Measurements from ENCODE around the gene MAMLD1. TPM values are rescaled to one million over a fixed set of nuclear protein-coding genes. Genes with fewer than 3 reads are reported as not detected.

MAMLD1 gene
- total RNA-seq, 4 donors from 2014 or later, result 0.38 to 2.5 (median 0.75) TPM

- no peaks in the 10 kb centered on the region for H3K27me3 ChIP-seq
- no peak overlapping the region for H3K4me3 ChIP-seq
- H3K36me3 ChIP-seq, result no peaks in the 10 kb centered on the region
- no peak for DNase-seq
- H3K4me1 ChIP-seq, result no peaks in the 10 kb centered on the region
- H3K9me3 ChIP-seq, result no peaks in the 10 kb centered on the region
- H3K27ac ChIP-seq, result no peak overlapping the region
- TF ChIP-seq POLR2A (IDR thresholded peaks at IDR 0.05) (no peak), CTCF (IDR thresholded peaks at IDR 0.05) (no peak)
Observed at GRCh38 chrX:150463566-150463965, 100.4 kb downstream of the MAMLD1 start.

DNA sequence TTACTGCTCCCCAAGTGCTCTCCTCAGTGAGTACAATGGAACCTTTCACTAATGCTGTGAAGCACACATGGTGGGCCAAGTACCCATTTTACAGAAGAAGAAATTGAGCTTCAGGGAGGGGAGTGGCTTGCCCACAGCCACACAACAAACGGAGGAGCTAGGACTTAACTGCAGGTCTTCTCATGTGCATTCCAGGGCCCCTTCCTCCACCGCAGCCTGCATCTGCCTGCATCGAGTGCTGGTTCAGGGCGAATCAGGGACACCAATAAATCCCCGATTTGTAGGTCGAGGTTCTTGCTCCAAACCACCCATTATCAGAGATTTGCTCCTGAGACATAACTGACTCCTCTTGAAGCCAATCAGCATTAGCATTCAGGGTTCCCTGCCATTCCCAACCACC, 100.9 kb downstream of the MAMLD1 start:
- Histone ChIP-seq H3K27ac (no peak overlapping the region), H3K9me3 (no peaks in the 10 kb centered on the region), H3K4me1 (no peaks in the 10 kb centered on the region), H3K4me3 (no peak overlapping the region), H3K27me3 (no peaks in the 10 kb centered on the region), H3K36me3 (no peaks in the 10 kb centered on the region)
- DNase-seq, result no peak
- no peak for TF ChIP-seq CTCF (IDR thresholded peaks at IDR 0.05)
- no peak for TF ChIP-seq POLR2A (IDR thresholded peaks at IDR 0.05)

- H3K36me3 ChIP-seq, result no peaks in the 10 kb centered on the region
- no peaks in the 10 kb centered on the region for H3K27me3 ChIP-seq
- H3K4me1 ChIP-seq, result no peaks in the 10 kb centered on the region
- no peaks in the 10 kb centered on the region for H3K9me3 ChIP-seq
- H3K4me3 ChIP-seq, result no peak overlapping the region
- no peak for DNase-seq
- TF ChIP-seq POLR2A (IDR thresholded peaks at IDR 0.05) (no peak), CTCF (IDR thresholded peaks at IDR 0.05) (no peak)
- no peak overlapping the region for H3K27ac ChIP-seq
Observed at GRCh38 chrX:150465326-150465725, 102.2 kb downstream of the MAMLD1 start.

DNA sequence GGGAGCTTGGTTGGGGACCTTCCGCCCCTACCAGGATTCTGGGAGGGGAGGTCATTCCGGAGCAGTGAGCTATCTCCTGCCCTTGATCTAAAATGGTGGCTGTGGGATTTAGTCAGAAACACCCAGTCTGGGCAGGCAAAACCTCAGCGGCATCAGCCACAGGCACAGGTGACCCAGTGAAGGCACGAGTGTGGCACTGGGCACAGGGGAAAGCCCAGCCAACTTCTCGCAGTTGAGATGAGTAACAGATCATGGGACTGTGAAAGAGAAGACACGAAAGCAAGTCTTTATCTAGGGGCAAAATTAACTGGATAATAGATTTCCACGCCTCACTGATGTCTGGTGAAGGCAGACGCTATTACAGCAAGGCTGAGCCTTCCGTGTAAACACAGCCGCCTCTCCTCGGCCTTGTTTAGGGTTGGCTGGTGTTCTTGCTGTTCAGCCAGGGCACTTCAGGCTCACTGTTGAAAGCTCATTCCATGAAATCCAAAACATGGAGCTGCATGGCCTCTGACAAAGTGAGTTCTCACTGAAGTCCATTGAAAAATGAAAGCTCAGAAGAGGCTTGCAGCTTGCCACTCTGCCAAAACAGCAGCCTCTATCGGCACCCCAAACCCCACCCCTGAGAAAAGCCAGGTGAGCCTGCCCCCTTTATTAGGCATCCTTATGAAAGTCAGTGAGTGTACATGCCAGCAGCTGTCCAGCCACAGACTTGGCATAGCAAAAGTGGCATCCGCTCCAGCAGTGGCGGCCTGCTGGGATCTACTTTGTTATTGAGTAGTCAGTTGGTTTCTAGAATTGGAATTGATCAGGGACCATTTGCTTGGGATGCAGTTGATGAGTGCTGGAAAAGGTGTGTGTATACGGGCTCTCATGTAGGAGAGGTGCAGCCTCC, 103.0 kb downstream of the MAMLD1 start:
- no peak for TF ChIP-seq POLR2A (IDR thresholded peaks at IDR 0.05)
- TF ChIP-seq CTCF (IDR thresholded peaks at IDR 0.05), result no peak
- H3K27me3 ChIP-seq, result no peaks in the 10 kb centered on the region
- H3K4me1 ChIP-seq, result no peaks in the 10 kb centered on the region
- no peak for DNase-seq
- no peak overlapping the region for H3K4me3 ChIP-seq
- no peak overlapping the region for H3K27ac ChIP-seq
- no peaks in the 10 kb centered on the region for H3K9me3 ChIP-seq
- no peaks in the 10 kb centered on the region for H3K36me3 ChIP-seq

DNA sequence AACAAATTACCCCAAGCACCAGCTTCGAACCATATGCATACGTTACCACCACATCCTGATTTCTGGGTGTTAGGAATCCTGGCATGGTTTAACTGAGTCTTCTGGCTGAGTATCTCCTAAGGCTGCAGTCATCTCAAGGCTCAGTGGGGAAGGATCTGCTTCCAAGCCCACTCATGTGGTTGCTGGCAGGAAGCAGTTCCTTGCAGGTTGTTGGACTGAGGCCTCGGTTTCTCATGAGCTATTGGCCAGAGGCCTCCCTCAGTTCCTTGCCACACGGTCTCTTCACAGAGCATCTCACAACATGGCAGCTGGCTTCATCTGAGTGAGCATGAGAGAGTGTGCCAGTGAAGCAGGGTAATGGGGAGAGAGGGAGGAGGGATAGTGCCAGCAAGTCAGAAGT, 109.2 kb downstream of the MAMLD1 start:
- no peaks in the 10 kb centered on the region for H3K36me3 ChIP-seq
- no peaks in the 10 kb centered on the region for H3K4me1 ChIP-seq
- H3K4me3 ChIP-seq, result no peak overlapping the region
- H3K9me3 ChIP-seq, result no peaks in the 10 kb centered on the region
- no peak overlapping the region for H3K27ac ChIP-seq
- no peak for TF ChIP-seq POLR2A (IDR thresholded peaks at IDR 0.05)
- no peak for TF ChIP-seq CTCF (IDR thresholded peaks at IDR 0.05)
- no peak for DNase-seq
- H3K27me3 ChIP-seq, result no peaks in the 10 kb centered on the region

All from Peyer's patch (tissue), 4 donors.